ENCODE measurements around the gene OR2V2.

GRCh38 chr5:181127907-181128626 lies 19.3 kb upstream of the OR2V2 start:
- TF ChIP-seq, protein P1, sequence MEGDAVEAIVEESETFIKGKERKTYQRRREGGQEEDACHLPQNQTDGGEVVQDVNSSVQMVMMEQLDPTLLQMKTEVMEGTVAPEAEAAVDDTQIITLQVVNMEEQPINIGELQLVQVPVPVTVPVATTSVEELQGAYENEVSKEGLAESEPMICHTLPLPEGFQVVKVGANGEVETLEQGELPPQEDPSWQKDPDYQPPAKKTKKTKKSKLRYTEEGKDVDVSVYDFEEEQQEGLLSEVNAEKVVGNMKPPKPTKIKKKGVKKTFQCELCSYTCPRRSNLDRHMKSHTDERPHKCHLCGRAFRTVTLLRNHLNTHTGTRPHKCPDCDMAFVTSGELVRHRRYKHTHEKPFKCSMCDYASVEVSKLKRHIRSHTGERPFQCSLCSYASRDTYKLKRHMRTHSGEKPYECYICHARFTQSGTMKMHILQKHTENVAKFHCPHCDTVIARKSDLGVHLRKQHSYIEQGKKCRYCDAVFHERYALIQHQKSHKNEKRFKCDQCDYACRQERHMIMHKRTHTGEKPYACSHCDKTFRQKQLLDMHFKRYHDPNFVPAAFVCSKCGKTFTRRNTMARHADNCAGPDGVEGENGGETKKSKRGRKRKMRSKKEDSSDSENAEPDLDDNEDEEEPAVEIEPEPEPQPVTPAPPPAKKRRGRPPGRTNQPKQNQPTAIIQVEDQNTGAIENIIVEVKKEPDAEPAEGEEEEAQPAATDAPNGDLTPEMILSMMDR (IDR thresholded peaks at IDR 0.05) = no peak
- TF ChIP-seq POLR2A (IDR thresholded peaks at IDR 0.05) = no peak
